Mesenchymal stem cell (in vitro differentiated cells and primary cell): ENCODE measurements around the gene PRKG1.

Experiments
- DNase-seq: peaks from one replicate; pipeline ENCODE4 v3.0.0-alpha.2; 2013
- H2AFZ ChIP-seq: one replicate; pipeline ENCODE4 v1.6.1; 2013; ENCODE audit warnings: low read depth, mild to moderate bottlenecking, control low read depth, inconsistent platforms, low read length, moderate library complexity
- H2AK5ac ChIP-seq: 2 replicates; pipeline ENCODE4 v1.6.1; 2013; ENCODE audit warnings: low read length, moderate library complexity, mild to moderate bottlenecking, inconsistent platforms; ENCODE audit not compliant: severe bottlenecking
- H2BK120ac ChIP-seq: one replicate; pipeline ENCODE4 v1.6.1; 2013; ENCODE audit warnings: low read depth, mild to moderate bottlenecking, inconsistent platforms, low read length, moderate library complexity
- H2BK12ac ChIP-seq, 2 experiments: one replicate each; pipeline ENCODE4 v1.6.1; 2013; ENCODE audit warnings: inconsistent platforms in 2 of 2, low read length in 2 of 2, mild to moderate bottlenecking in 2 of 2, moderate library complexity in 2 of 2, control low read depth in 1 of 2
- H2BK15ac ChIP-seq: one replicate; pipeline ENCODE4 v1.6.1; 2013; ENCODE audit warnings: mild to moderate bottlenecking, low read depth, inconsistent platforms; ENCODE audit not compliant: poor library complexity, severe bottlenecking
- H2BK5ac ChIP-seq: 2 replicates; pipeline ENCODE4 v1.6.1; 2013; ENCODE audit warnings: low read depth, mild to moderate bottlenecking, low read length, control low read depth, inconsistent platforms; ENCODE audit not compliant: poor library complexity, severe bottlenecking
- H3K14ac ChIP-seq, 2 experiments: one replicate each; pipeline ENCODE4 v1.6.1; 2013; ENCODE audit warnings: inconsistent platforms in 2 of 2, low read length in 2 of 2, control low read depth in 1 of 2, mild to moderate bottlenecking in 1 of 2, moderate library complexity in 1 of 2
- H3K18ac ChIP-seq, 2 experiments: one replicate each; pipeline ENCODE4 v1.6.1; 2013; ENCODE audit warnings: inconsistent platforms in 2 of 2, low read length in 2 of 2, control low read depth in 1 of 2, low read depth in 1 of 2, mild to moderate bottlenecking in 1 of 2
- H3K23ac ChIP-seq, 2 experiments: one replicate each; pipeline ENCODE4 v1.6.1; 2013; ENCODE audit warnings: inconsistent platforms in 2 of 2, low read length in 2 of 2, mild to moderate bottlenecking in 2 of 2, moderate library complexity in 2 of 2, control low read depth in 1 of 2
- H3K27ac ChIP-seq: 2 replicates; pipeline ENCODE4 v1.5.1; 2013; ENCODE audit warnings: mild to moderate bottlenecking, moderate library complexity, low read length, control low read depth, inconsistent platforms; ENCODE audit not compliant: poor library complexity, severe bottlenecking
- H3K27me3 ChIP-seq, 2 experiments: 2 replicates each; pipeline versions ENCODE4 v1.6.1 to v1.7.0; 2013; ENCODE audit warnings: low read length in 2 of 2, mild to moderate bottlenecking in 2 of 2, moderate library complexity in 2 of 2, control low read depth in 1 of 2, inconsistent platforms in 1 of 2; ENCODE audit not compliant: control insufficient read depth in 1 of 2, insufficient read depth in 1 of 2
- H3K36me3 ChIP-seq, 2 experiments: 2 replicates each; pipeline versions ENCODE4 v1.6.1 to v1.7.0; 2013; ENCODE audit warnings: low read length in 2 of 2, control low read depth in 1 of 2, inconsistent platforms in 1 of 2, low read depth in 1 of 2, mild to moderate bottlenecking in 1 of 2; ENCODE audit not compliant: insufficient read depth in 2 of 2, control insufficient read depth in 1 of 2
- H3K4ac ChIP-seq, 2 experiments: one replicate each; pipeline ENCODE4 v1.6.1; 2013; ENCODE audit warnings: inconsistent platforms in 2 of 2, low read length in 2 of 2, mild to moderate bottlenecking in 2 of 2, moderate library complexity in 2 of 2, control low read depth in 1 of 2, low read depth in 1 of 2
- H3K4me1 ChIP-seq: 2 replicates; pipeline ENCODE4 v1.6.1; 2013; ENCODE audit warnings: low read depth, low read length, control low read depth; ENCODE audit not compliant: control insufficient read depth, insufficient read depth
- H3K4me2 ChIP-seq: 2 replicates; pipeline ENCODE4 v1.6.1; 2013; ENCODE audit warnings: low read length, mild to moderate bottlenecking, inconsistent platforms; ENCODE audit not compliant: poor library complexity, severe bottlenecking
- H3K4me3 ChIP-seq, 2 experiments: 2 replicates each; pipeline versions ENCODE4 v1.5.1 to v1.7.0; 2013; ENCODE audit warnings: low read length in 2 of 2, mild to moderate bottlenecking in 2 of 2, control low read depth in 1 of 2, low read depth in 1 of 2; ENCODE audit not compliant: insufficient read depth in 1 of 2
- H3K79me1 ChIP-seq: replicated peaks from 2 replicates; pipeline ENCODE4 v1.6.1; 2013; ENCODE audit warnings: mild to moderate bottlenecking, control low read depth, low read length, inconsistent platforms; ENCODE audit not compliant: poor library complexity, severe bottlenecking
- H3K9ac ChIP-seq: 2 replicates; pipeline ENCODE4 v1.7.0; 2013; ENCODE audit warnings: mild to moderate bottlenecking, low read length, moderate library complexity
- H3K9me3 ChIP-seq: 2 replicates; pipeline ENCODE4 v1.7.0; 2013; ENCODE audit warnings: mild to moderate bottlenecking, low read length; ENCODE audit not compliant: control insufficient read depth
- H4K8ac ChIP-seq: one replicate; pipeline ENCODE4 v1.6.1; 2013; ENCODE audit warnings: inconsistent platforms, mild to moderate bottlenecking, low read length, moderate library complexity
- H4K91ac ChIP-seq: one replicate; pipeline ENCODE4 v1.6.1; 2013; ENCODE audit warnings: mild to moderate bottlenecking, low read length, inconsistent platforms
- WGBS: methylation state at CpG from one replicate; pipeline ENCODE4 v1.1.7; 2013; ENCODE audit warnings: mixed read lengths; 5-methylcytosine and 5-hydroxymethylcytosine counted together

Gene PRKG1

DNA sequence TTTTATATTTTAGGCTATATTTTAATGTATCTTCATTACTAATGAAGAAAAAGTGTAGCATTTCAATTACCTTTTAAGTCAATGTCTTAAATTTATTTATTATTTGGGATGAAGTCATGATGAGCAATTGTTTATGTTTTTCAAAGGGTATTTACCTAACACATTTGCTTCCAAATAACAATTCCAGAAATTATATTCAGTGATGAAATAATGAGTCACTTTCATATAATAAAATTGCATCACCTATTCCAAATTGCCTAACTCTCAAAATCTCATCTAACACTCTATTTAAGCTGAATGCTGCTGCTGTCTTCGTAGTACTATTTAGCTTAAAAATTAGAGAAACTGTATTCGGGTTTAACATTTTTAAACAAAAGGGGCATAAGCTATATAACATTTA lies 97.7 kb downstream of the PRKG1 start:
- Histone ChIP-seq H3K9me3 (no peaks in the 10 kb centered on the region), H4K8ac (no peak overlapping the region), H3K27ac (no peak overlapping the region), H3K23ac (no peak overlapping the region), H2BK120ac (no peak overlapping the region), H2BK15ac (no peak overlapping the region), H2BK12ac (no peak overlapping the region), H2BK5ac (no peak overlapping the region), H3K4ac (no peak overlapping the region), H3K18ac (no peak overlapping the region), H3K79me1 (no peaks in the 10 kb centered on the region), H2AK5ac (no peak overlapping the region), H2AFZ (no peak overlapping the region), H3K14ac (no peak overlapping the region), H3K4me2 (no peak overlapping the region), H3K36me3 (no peaks in the 10 kb centered on the region), H4K91ac (no peak overlapping the region), H3K4me1 (no peaks in the 10 kb centered on the region), H3K4me3 (no peak overlapping the region), H3K27me3 (no peaks in the 10 kb centered on the region), H3K9ac (peak overlapping the region; percentile 22)
- WGBS: no CpG with 5 or more reads among the region's 2 CpGs
- peak; percentile 22 for DNase-seq

GRCh38 chr10:51176976-51177695 lies 102.8 kb downstream of the PRKG1 start:
- no peak overlapping the region for H3K23ac ChIP-seq
- DNase-seq: peak; percentile 46
- H3K79me1 ChIP-seq: no peaks in the 10 kb centered on the region
- no peak overlapping the region for H2BK15ac ChIP-seq
- no peak overlapping the region for H4K8ac ChIP-seq
- no peak overlapping the region for H4K91ac ChIP-seq
- no peak overlapping the region for H3K4ac ChIP-seq
- H3K4me2 ChIP-seq: no peak overlapping the region
- no peak overlapping the region for H2BK120ac ChIP-seq
- H3K14ac ChIP-seq: no peak overlapping the region
- no peak overlapping the region for H3K27ac ChIP-seq
- no peaks in the 10 kb centered on the region for H3K27me3 ChIP-seq
- no peak overlapping the region for H3K9ac ChIP-seq
- H3K4me1 ChIP-seq: no peaks in the 10 kb centered on the region
- H3K18ac ChIP-seq: no peak overlapping the region
- H2AK5ac ChIP-seq: no peak overlapping the region
- no peak overlapping the region for H2BK5ac ChIP-seq
- H3K9me3 ChIP-seq: no peaks in the 10 kb centered on the region
- no peaks in the 10 kb centered on the region for H3K36me3 ChIP-seq
- H2BK12ac ChIP-seq: no peak overlapping the region
- no peak overlapping the region for H2AFZ ChIP-seq
- no peak overlapping the region for H3K4me3 ChIP-seq

- Histone ChIP-seq H3K4ac (no peak overlapping the region), H2BK15ac (no peak overlapping the region), H2BK12ac (no peak overlapping the region), H4K8ac (no peak overlapping the region), H3K27me3 (no peaks in the 10 kb centered on the region), H3K4me2 (no peak overlapping the region), H2BK120ac (no peak overlapping the region), H3K18ac (no peak overlapping the region), H2AK5ac (no peak overlapping the region), H2AFZ (no peak overlapping the region), H3K4me3 (no peak overlapping the region), H3K27ac (no peak overlapping the region), H3K9me3 (no peaks in the 10 kb centered on the region), H3K14ac (no peak overlapping the region), H4K91ac (no peak overlapping the region), H2BK5ac (no peak overlapping the region), H3K4me1 (no peaks in the 10 kb centered on the region), H3K79me1 (no peaks in the 10 kb centered on the region), H3K23ac (no peak overlapping the region), H3K36me3 (no peaks in the 10 kb centered on the region), H3K9ac (no peak overlapping the region)
- DNase-seq: no peak
These were observed 104.3 kb downstream of the PRKG1 start for GRCh38 chr10:51178634-51179033.

DNA sequence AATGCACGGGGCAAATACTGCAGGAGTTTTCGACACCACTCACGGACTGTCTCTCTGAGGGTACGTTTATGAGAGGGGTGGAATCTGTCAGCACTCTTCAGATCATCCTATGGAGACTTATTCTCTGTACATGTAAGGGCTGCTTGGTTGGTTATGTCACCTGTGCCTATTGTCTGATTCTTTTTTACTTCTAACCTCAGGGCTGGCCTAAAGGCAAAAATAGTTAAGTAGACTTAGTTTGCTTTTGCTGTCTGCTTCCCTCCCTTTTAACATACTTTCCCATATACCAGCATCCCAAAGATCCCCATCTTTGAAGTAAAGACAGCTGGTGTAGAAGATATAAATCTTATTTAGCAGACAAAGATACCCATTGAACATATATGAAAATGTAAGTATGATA lies 105.9 kb downstream of the PRKG1 start:
- no peak overlapping the region for H2AK5ac ChIP-seq
- H2BK12ac ChIP-seq: no peak overlapping the region
- H2BK15ac ChIP-seq: no peak overlapping the region
- WGBS: 94% methylated on average over 4 of the region's 4 CpGs
- no peak overlapping the region for H3K18ac ChIP-seq
- no peaks in the 10 kb centered on the region for H3K27me3 ChIP-seq
- H4K8ac ChIP-seq: no peak overlapping the region
- no peak overlapping the region for H2BK5ac ChIP-seq
- no peak overlapping the region for H3K4me2 ChIP-seq
- H3K36me3 ChIP-seq: no peaks in the 10 kb centered on the region
- no peaks in the 10 kb centered on the region for H3K79me1 ChIP-seq
- no peak overlapping the region for H3K23ac ChIP-seq
- no peak for DNase-seq
- no peak overlapping the region for H3K9ac ChIP-seq
- no peak overlapping the region for H3K4ac ChIP-seq
- no peak overlapping the region for H4K91ac ChIP-seq
- no peaks in the 10 kb centered on the region for H3K9me3 ChIP-seq
- no peak overlapping the region for H3K27ac ChIP-seq
- H3K4me3 ChIP-seq: no peak overlapping the region
- no peak overlapping the region for H2AFZ ChIP-seq
- no peak overlapping the region for H3K14ac ChIP-seq
- H3K4me1 ChIP-seq: no peaks in the 10 kb centered on the region
- no peak overlapping the region for H2BK120ac ChIP-seq
